GM12878 (cell line): ENCODE results near the gene BMP8B. TPM values are rescaled to one million over a fixed set of nuclear protein-coding genes. Genes with fewer than 3 reads are reported as not detected.

Experiments
- ATAC-seq: fragments of 200-7000 bp; cut with Tn5 transposase; 3 replicates; pipeline ENCODE4 v1.9.1; 2020; ENCODE audit warnings: mild to moderate bottlenecking, moderate library complexity
- BruUV-seq: library from RNA; stranded (reverse); fragments of 400-500 nt; replicated peaks from 2 replicates; lab custom pipeline; 2021; lab: Mats Ljungman, UMichigan
- CTCF ChIA-PET: fragments of 300-600 bp; sonication (Branson Sonifier 250); formaldehyde crosslinking; extraction: SDS; loops from one replicate; lab custom pipeline; 2021; ENCODE audit warnings: inconsistent platforms; lab: Yijun Ruan, JAX
- POLR2A ChIA-PET: fragments of 350-600 bp; formaldehyde crosslinking; extraction: SDS; loops from one replicate; lab custom pipeline; 2021; ENCODE audit warnings: inconsistent platforms; lab: Charles Lee
- RAD21 ChIA-PET: fragments of 300-600 bp; sonication (Branson Sonifier 250); formaldehyde crosslinking; loops from one replicate; lab custom pipeline; 2023; ENCODE audit warnings: antibody characterized with exemption; ENCODE audit not compliant: unreplicated experiment; lab: Charles Lee
- SMC1A ChIA-PET: fragments of 300-600 bp; sonication (Branson Sonifier 250); formaldehyde crosslinking; loops from one replicate; lab custom pipeline; 2023; ENCODE audit not compliant: unreplicated experiment, uncharacterized antibody; lab: Charles Lee
- DNase-seq: peaks from one replicate; pipeline ENCODE4 v3.0.0-alpha.2; 2011; ENCODE audit warnings: low read depth, low spot score
- FAIRE-seq: peaks from 3 replicates; lab custom pipeline; 2011; peaks lifted over from hg19 to GRCh38; lab: Jason Lieb, UNC
- H2AFZ ChIP-seq: 2 replicates; pipeline ENCODE4 v1.6.0; 2011; ENCODE audit warnings: low read depth, low read length, control low read depth; ENCODE audit not compliant: control insufficient read depth
- H3K27ac ChIP-seq: 2 replicates; pipeline ENCODE4 v1.5.1; 2011; ENCODE audit warnings: control low read depth; ENCODE audit not compliant: control insufficient read depth, insufficient read depth
- H3K27me3 ChIP-seq, 2 experiments: replicated peaks in 1 of 2; 2 replicates each; pipeline versions ENCODE4 v1.6.0 to v1.6.1; 2011; ENCODE audit warnings: low read length in 1 of 2; ENCODE audit not compliant: control insufficient read depth in 2 of 2, insufficient read depth in 2 of 2
- H3K36me3 ChIP-seq, 2 experiments: 2 replicates each; pipeline ENCODE4 v1.5.1; 2011; ENCODE audit warnings: low read length in 1 of 2; ENCODE audit not compliant: control insufficient read depth in 2 of 2, insufficient read depth in 2 of 2
- H3K4me1 ChIP-seq: 2 replicates; pipeline ENCODE4 v1.6.1; 2011; ENCODE audit warnings: mild to moderate bottlenecking, low read length, moderate library complexity, mixed read lengths; ENCODE audit not compliant: control insufficient read depth, insufficient read depth
- H3K4me2 ChIP-seq: 2 replicates; pipeline ENCODE4 v1.6.0; 2011; ENCODE audit warnings: control low read depth; ENCODE audit not compliant: control insufficient read depth, insufficient read depth
- H3K4me3 ChIP-seq: fragments of 200-600 bp; sonication (generic); 2 replicates; pipeline ENCODE4 v1.5.1; 2016
- H3K79me2 ChIP-seq: 2 replicates; pipeline ENCODE4 v1.6.0; 2011; ENCODE audit warnings: low read length; ENCODE audit not compliant: control insufficient read depth, insufficient read depth
- H3K9ac ChIP-seq: 2 replicates; pipeline ENCODE4 v1.8.0; 2011; ENCODE audit warnings: low read length, control low read depth, mixed read lengths; ENCODE audit not compliant: control insufficient read depth, insufficient read depth
- H3K9me3 ChIP-seq: replicated peaks from 3 replicates; pipeline ENCODE4 v1.5.1; 2011; ENCODE audit warnings: mild to moderate bottlenecking, low read length; ENCODE audit not compliant: control insufficient read depth, insufficient read depth
- H4K20me1 ChIP-seq: 2 replicates; pipeline ENCODE4 v1.6.0; 2011; ENCODE audit not compliant: control insufficient read depth, insufficient read depth
- CHD1 ChIP-seq: IDR thresholded peaks from 2 replicates; pipeline ENCODE4 v1.6.1; 2012; ENCODE audit warnings: low read depth, low read length, improper control_type of control experiment
- DPF2 ChIP-seq: fragments of 450-650 bp; IDR thresholded peaks from 2 replicates; pipeline ENCODE4 v1.6.1; 2017; ENCODE audit warnings: mild to moderate bottlenecking
- ELK1 ChIP-seq: IDR thresholded peaks from 2 replicates; pipeline ENCODE4 v1.6.1; 2012; ENCODE audit warnings: low read depth, low read length, improper control_type of control experiment
- FOXK2 ChIP-seq: fragments of 450-650 bp; IDR thresholded peaks from 2 replicates; pipeline ENCODE4 v1.6.1; 2017; ENCODE audit warnings: mild to moderate bottlenecking, moderate library complexity
- IKZF1 ChIP-seq: fragments of 450-650 bp; conservative IDR thresholded peaks from 2 replicates; pipeline ENCODE4 v1.6.1; 2017; ENCODE audit warnings: antibody characterized with exemption, mild to moderate bottlenecking
- IRF3 ChIP-seq: fragments of 450-650 bp; IDR thresholded peaks from 2 replicates; pipeline ENCODE4 v1.6.1; 2014; ENCODE audit warnings: mild to moderate bottlenecking
- IRF4 ChIP-seq: IDR thresholded peaks from 2 replicates; pipeline ENCODE4 v1.6.1; 2011; ENCODE audit warnings: low read depth, low read length
- KAT2A ChIP-seq: conservative IDR thresholded peaks from 2 replicates; pipeline ENCODE4 v1.6.1; 2011; ENCODE audit warnings: low read depth, low read length; ENCODE audit not compliant: control insufficient read depth
- WGBS: methylation state at CpG from one replicate; pipeline ENCODE4 v1.1.6; 2016; ENCODE audit warnings: low lambda C conversion rate; ENCODE audit not compliant: insufficient replicate concordance, insufficient coverage; ENCODE audit errors: missing lambda C conversion rate; 5-methylcytosine and 5-hydroxymethylcytosine counted together
- in situ Hi-C: fragments of 300-500 bp; cut with MboI; formaldehyde crosslinking; loops from 9 replicates; pipeline ENCODE4 v1.14.3; 2018; ENCODE audit warnings: mixed read lengths
- intact Hi-C: fragments of 100-400 bp; cut with micrococcal nuclease; formaldehyde crosslinking; loops from one replicate; pipeline ENCODE4 v1.14.2; 2022; ENCODE audit not compliant: unreplicated experiment
- polyA plus RNA-seq, 11 experiments: library from polyadenylated mRNA; depleted of rRNA in 4 of 11; unstranded in 6 of 11; stranded (reverse) in 5 of 11; fragments of >200 nt; fragmentation: Nextera tagmentation in 4 of 11; fragmentation: Illumina TruSeq in 1 of 11; extraction: Ambion mirVana in 4 of 11; extraction: Trizol in 1 of 11; gene quantifications; 1 replicate in 1 of 11; 2 replicates in 10 of 11; pipeline versions ENCODE4 v1.2.1 to v1.2.3, GENCODE V29; 2011 to 2016; ENCODE audit warnings: inconsistent platforms in 2 of 11, missing spikeins in 2 of 11, low read depth in 1 of 11
- total RNA-seq, 4 experiments: library from RNA; depleted of rRNA in 3 of 4; stranded (reverse); fragments of >200 nt in 3 of 4; fragmentation: Illumina TruSeq in 1 of 4; extraction: Trizol in 1 of 4; gene quantifications; 2 replicates each; pipeline versions ENCODE4 v1.2.1 to v1.2.3, GENCODE V29; 2013 to 2021
- TF ChIP-seq, protein P1 (sequence below): fragments of 450-650 bp; IDR thresholded peaks from 2 replicates; pipeline ENCODE4 v1.6.1; 2016; ENCODE audit warnings: mild to moderate bottlenecking, moderate library complexity, borderline replicate concordance
- TF ChIP-seq, protein P2 (sequence below): IDR thresholded peaks from 2 replicates; pipeline ENCODE4 v1.6.1; 2012; ENCODE audit warnings: improper control_type of control experiment, low read depth, low read length; ENCODE audit not compliant: insufficient replicate concordance

BMP8B gene
- total and polyA plus RNA-seq, 10 of the 15 experiments (the other 5 are each of a cell fraction or from before 2014, with no cell fraction given), result 0.09 to 1.2 (median 0.52) TPM

GRCh38 chr1:39808784-39809517 lies 20.3 kb upstream of the BMP8B start (continued):
- no peak for TF ChIP-seq IRF3

GRCh38 chr1:39805385-39805784 lies 16.7 kb upstream of the BMP8B start:
- H3K9ac ChIP-seq, result no peak overlapping the region
- no peaks in the 10 kb centered on the region for H3K36me3 ChIP-seq
- no peak for DNase-seq
- H2AFZ ChIP-seq, result no peak overlapping the region
- H3K9me3 ChIP-seq, result no peaks in the 10 kb centered on the region; the same call in 2 of the 3 replicates
- in situ Hi-C loops (no loop called here), intact Hi-C loops (no loop called here)
- no peak overlapping the region for H3K4me3 ChIP-seq
- ATAC-seq, result no peak
- ChIA-PET RAD21 (no interaction called here), CTCF (no interaction called here), SMC1A (no interaction called here), POLR2A (no interaction called here)
- 100% methylated on average over 2 of the region's 2 CpGs for WGBS
- no peak for FAIRE-seq
- H3K4me2 ChIP-seq, result no peak overlapping the region
- H3K27ac ChIP-seq, result no peak overlapping the region
- H4K20me1 ChIP-seq, result no peaks in the 10 kb centered on the region
- H3K79me2 ChIP-seq, result no peaks in the 10 kb centered on the region
- BruUV-seq, result no TSS peak
- no peaks in the 10 kb centered on the region for H3K4me1 ChIP-seq
- H3K27me3 ChIP-seq, result no peaks in the 10 kb centered on the region
- TF ChIP-seq, protein P1, sequence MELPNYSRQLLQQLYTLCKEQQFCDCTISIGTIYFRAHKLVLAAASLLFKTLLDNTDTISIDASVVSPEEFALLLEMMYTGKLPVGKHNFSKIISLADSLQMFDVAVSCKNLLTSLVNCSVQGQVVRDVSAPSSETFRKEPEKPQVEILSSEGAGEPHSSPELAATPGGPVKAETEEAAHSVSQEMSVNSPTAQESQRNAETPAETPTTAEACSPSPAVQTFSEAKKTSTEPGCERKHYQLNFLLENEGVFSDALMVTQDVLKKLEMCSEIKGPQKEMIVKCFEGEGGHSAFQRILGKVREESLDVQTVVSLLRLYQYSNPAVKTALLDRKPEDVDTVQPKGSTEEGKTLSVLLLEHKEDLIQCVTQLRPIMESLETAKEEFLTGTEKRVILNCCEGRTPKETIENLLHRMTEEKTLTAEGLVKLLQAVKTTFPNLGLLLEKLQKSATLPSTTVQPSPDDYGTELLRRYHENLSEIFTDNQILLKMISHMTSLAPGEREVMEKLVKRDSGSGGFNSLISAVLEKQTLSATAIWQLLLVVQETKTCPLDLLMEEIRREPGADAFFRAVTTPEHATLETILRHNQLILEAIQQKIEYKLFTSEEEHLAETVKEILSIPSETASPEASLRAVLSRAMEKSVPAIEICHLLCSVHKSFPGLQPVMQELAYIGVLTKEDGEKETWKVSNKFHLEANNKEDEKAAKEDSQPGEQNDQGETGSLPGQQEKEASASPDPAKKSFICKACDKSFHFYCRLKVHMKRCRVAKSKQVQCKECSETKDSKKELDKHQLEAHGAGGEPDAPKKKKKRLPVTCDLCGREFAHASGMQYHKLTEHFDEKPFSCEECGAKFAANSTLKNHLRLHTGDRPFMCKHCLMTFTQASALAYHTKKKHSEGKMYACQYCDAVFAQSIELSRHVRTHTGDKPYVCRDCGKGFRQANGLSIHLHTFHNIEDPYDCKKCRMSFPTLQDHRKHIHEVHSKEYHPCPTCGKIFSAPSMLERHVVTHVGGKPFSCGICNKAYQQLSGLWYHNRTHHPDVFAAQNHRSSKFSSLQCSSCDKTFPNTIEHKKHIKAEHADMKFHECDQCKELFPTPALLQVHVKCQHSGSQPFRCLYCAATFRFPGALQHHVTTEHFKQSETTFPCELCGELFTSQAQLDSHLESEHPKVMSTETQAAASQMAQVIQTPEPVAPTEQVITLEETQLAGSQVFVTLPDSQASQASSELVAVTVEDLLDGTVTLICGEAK, result no peak
- TF ChIP-seq IRF4 (no peak), KAT2A (no peak), DPF2 (no peak), FOXK2 (no peak), CHD1 (no peak), ELK1 (no peak), IKZF1 (no peak)
- TF ChIP-seq, protein P2, sequence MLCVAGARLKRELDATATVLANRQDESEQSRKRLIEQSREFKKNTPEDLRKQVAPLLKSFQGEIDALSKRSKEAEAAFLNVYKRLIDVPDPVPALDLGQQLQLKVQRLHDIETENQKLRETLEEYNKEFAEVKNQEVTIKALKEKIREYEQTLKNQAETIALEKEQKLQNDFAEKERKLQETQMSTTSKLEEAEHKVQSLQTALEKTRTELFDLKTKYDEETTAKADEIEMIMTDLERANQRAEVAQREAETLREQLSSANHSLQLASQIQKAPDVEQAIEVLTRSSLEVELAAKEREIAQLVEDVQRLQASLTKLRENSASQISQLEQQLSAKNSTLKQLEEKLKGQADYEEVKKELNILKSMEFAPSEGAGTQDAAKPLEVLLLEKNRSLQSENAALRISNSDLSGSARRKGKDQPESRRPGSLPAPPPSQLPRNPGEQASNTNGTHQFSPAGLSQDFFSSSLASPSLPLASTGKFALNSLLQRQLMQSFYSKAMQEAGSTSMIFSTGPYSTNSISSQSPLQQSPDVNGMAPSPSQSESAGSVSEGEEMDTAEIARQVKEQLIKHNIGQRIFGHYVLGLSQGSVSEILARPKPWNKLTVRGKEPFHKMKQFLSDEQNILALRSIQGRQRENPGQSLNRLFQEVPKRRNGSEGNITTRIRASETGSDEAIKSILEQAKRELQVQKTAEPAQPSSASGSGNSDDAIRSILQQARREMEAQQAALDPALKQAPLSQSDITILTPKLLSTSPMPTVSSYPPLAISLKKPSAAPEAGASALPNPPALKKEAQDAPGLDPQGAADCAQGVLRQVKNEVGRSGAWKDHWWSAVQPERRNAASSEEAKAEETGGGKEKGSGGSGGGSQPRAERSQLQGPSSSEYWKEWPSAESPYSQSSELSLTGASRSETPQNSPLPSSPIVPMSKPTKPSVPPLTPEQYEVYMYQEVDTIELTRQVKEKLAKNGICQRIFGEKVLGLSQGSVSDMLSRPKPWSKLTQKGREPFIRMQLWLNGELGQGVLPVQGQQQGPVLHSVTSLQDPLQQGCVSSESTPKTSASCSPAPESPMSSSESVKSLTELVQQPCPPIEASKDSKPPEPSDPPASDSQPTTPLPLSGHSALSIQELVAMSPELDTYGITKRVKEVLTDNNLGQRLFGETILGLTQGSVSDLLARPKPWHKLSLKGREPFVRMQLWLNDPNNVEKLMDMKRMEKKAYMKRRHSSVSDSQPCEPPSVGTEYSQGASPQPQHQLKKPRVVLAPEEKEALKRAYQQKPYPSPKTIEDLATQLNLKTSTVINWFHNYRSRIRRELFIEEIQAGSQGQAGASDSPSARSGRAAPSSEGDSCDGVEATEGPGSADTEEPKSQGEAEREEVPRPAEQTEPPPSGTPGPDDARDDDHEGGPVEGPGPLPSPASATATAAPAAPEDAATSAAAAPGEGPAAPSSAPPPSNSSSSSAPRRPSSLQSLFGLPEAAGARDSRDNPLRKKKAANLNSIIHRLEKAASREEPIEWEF, result no peak
